Measurements from ENCODE around the gene FAM120AOS. TPM values are rescaled to one million over a fixed set of nuclear protein-coding genes. Genes with fewer than 3 reads are reported as not detected.
"Not testable (repeated sequence)": the region's sequence is repeated elsewhere in the genome, so short reads cannot be mapped to it uniquely, and the experiment has no call there.

Gene FAM120AOS
- total RNA-seq, 2 experiments from 2014 or later = 32.8 to 36.4 TPM

GRCh38 chr9:93440896-93441580 lies 12.3 kb downstream of the FAM120AOS start:
- CTCF ChIA-PET = interaction anchor here (1.1 kb wide), 1 partner anchor 126 kb away, joined by 3 read pairs; no protein-coding TSS in a partner anchor
- POLR2A ChIA-PET = interaction anchor here (0.6 kb wide), 1 partner anchor 637 kb away, joined by 3 read pairs; no protein-coding TSS in a partner anchor

GRCh38 chr9:93439301-93439700 lies 14.1 kb downstream of the FAM120AOS start:
- H3K4me3 Mint-ChIP-seq; POLR2A ChIA-PET; CTCF ChIA-PET; H3K27ac Mint-ChIP-seq; DNase-seq; H3K36me3 Mint-ChIP-seq (ENCODE audit: low read depth); H3K9me3 Mint-ChIP-seq; ATAC-seq; intact Hi-C loops (cut with micrococcal nuclease); H3K4me1 Mint-ChIP-seq (ENCODE audit: low read depth); H3K27me3 Mint-ChIP-seq: not testable (repeated sequence)

More at GRCh38 chr9:93440896-93441580, 12.3 kb downstream of the FAM120AOS start:
- no peaks in the 10 kb centered on the region for H3K4me1 Mint-ChIP-seq (ENCODE audit: low read depth)
- H3K36me3 Mint-ChIP-seq (ENCODE audit: low read depth) = peaks cover 12% of the 10 kb centered on the region
- H3K27me3 Mint-ChIP-seq = no peaks in the 10 kb centered on the region
- no peak for DNase-seq
- H3K27ac Mint-ChIP-seq = no peak overlapping the region
- no peak for TF ChIP-seq CTCF (IDR thresholded peaks at IDR 0.05)
- no peak overlapping the region for H3K4me3 Mint-ChIP-seq
- ATAC-seq = no peak
- intact Hi-C loops (cut with micrococcal nuclease) = no loop called here
- H3K9me3 Mint-ChIP-seq = no peaks in the 10 kb centered on the region

- H3K9me3 Mint-ChIP-seq = no peaks in the 10 kb centered on the region
- no peaks in the 10 kb centered on the region for H3K27me3 Mint-ChIP-seq
- H3K4me3 Mint-ChIP-seq = no peak overlapping the region
- H3K27ac Mint-ChIP-seq = no peak overlapping the region
- ATAC-seq (no peak), DNase-seq (no peak)
- no peaks in the 10 kb centered on the region for H3K4me1 Mint-ChIP-seq (ENCODE audit: low read depth)
- H3K36me3 Mint-ChIP-seq (ENCODE audit: low read depth) = no peaks in the 10 kb centered on the region
- no peak for TF ChIP-seq CTCF (IDR thresholded peaks at IDR 0.05)
- POLR2A ChIA-PET = no interaction called here
- CTCF ChIA-PET = no interaction called here
- intact Hi-C loops (cut with micrococcal nuclease) = no loop called here
Measured at GRCh38 chr9:93437996-93438395, 15.4 kb downstream of the FAM120AOS start.

GRCh38 chr9:93436655-93437407 lies 16.6 kb downstream of the FAM120AOS start:
- Mint-ChIP-seq H3K27ac (no peak overlapping the region), H3K36me3 (ENCODE audit: low read depth) (no peaks in the 10 kb centered on the region), H3K27me3 (no peaks in the 10 kb centered on the region), H3K4me1 (ENCODE audit: low read depth) (no peaks in the 10 kb centered on the region), H3K4me3 (no peak overlapping the region), H3K9me3 (no peaks in the 10 kb centered on the region)
- CTCF ChIA-PET = interaction anchor here (1.1 kb wide), 1 partner anchor 9 kb away, joined by 4 read pairs; no protein-coding TSS in a partner anchor
- TF ChIP-seq CTCF (IDR thresholded peaks at IDR 0.05) = no peak
- ATAC-seq (no peak), DNase-seq (no peak)
- intact Hi-C loops (cut with micrococcal nuclease) = no loop called here
- POLR2A ChIA-PET = no interaction called here

- Mint-ChIP-seq H3K4me3 (no peak overlapping the region), H3K4me1 (ENCODE audit: low read depth) (no peaks in the 10 kb centered on the region), H3K27ac (no peak overlapping the region), H3K27me3 (no peaks in the 10 kb centered on the region), H3K36me3 (ENCODE audit: low read depth) (no peaks in the 10 kb centered on the region), H3K9me3 (no peaks in the 10 kb centered on the region)
- intact Hi-C loops (cut with micrococcal nuclease) = no loop called here
- no peak for DNase-seq
- POLR2A ChIA-PET = interaction anchor here (0.5 kb wide), 1 partner anchor 53 kb away, joined by 3 read pairs; no protein-coding TSS in a partner anchor
- CTCF ChIA-PET = interaction anchor here (1.1 kb wide), 1 partner anchor 8 kb away, joined by 4 read pairs; no protein-coding TSS in a partner anchor
- ATAC-seq = no peak
- no peak for TF ChIP-seq CTCF (IDR thresholded peaks at IDR 0.05)
Measured at GRCh38 chr9:93436218-93436617, 17.2 kb downstream of the FAM120AOS start.
